BLaER1 treated with 17β-estradiol and CSF1 and Interleukin-3, amounts not matched to agents 10 nM and 100 nM (cell line): ENCODE data around the gene DNM3.

Experiments used
- H3K27ac ChIP-seq, 11 experiments: shearing (Covaris generic); formaldehyde crosslinking; 2 replicates each; pipeline ENCODE4 v1.8.1; 2022
- H3K27me3 ChIP-seq, 11 experiments: shearing (Covaris generic); formaldehyde crosslinking; 2 replicates each; pipeline ENCODE4 v1.8.1; 2022
- H3K36me3 ChIP-seq, 11 experiments: shearing (Covaris generic); formaldehyde crosslinking; 2 replicates each; pipeline ENCODE4 v1.8.1; 2022
- H3K4me1 ChIP-seq, 10 experiments: shearing (Covaris generic); formaldehyde crosslinking; 2 replicates each; pipeline ENCODE4 v1.8.1; 2022
- H3K4me2 ChIP-seq, 11 experiments: shearing (Covaris generic); formaldehyde crosslinking; 2 replicates each; pipeline ENCODE4 v1.8.1; 2022
- H3K4me3 ChIP-seq, 10 experiments: shearing (Covaris generic); formaldehyde crosslinking; 2 replicates each; pipeline ENCODE4 v1.8.1; 2022
- H3K9ac ChIP-seq, 11 experiments: shearing (Covaris generic); formaldehyde crosslinking; 2 replicates each; pipeline ENCODE4 v1.8.1; 2022
- H3K9me3 ChIP-seq, 11 experiments: shearing (Covaris generic); formaldehyde crosslinking; replicated peaks in 1 of 11; 2 replicates each; pipeline ENCODE4 v1.8.1; 2022
- H4K20me1 ChIP-seq, 11 experiments: shearing (Covaris generic); formaldehyde crosslinking; 2 replicates each; pipeline ENCODE4 v1.8.1; 2022
- Cebpa-rat ChIP-seq, 11 experiments: shearing (Covaris generic); IDR thresholded peaks; 2 replicates each; pipeline ENCODE4 v1.8.1; 2022

Gene DNM3

DNA sequence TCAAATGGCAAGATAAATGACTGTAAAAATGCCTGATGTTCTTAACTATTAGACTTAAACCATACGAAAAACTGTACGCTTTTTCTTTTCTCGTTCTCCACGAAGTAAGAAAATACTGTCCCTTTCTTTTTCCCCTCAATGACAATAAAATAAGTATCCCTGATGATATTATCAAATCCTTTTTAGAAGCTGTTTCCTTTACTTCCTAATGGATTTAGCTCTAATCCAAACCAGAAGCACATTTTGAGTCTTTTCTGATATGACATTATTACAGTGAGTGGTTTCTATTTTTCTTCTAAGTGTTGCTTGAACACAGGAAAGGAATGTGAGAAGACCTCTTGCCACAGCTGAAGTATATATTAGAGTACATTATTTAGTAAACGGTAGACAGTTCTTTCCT, 32.4 kb downstream of the DNM3 start:
- Histone ChIP-seq H4K20me1 (no peaks in the 10 kb centered on the region), H3K9ac (no peak overlapping the region), H3K36me3 (no peaks in the 10 kb centered on the region), H3K27ac (no peak overlapping the region), H3K4me3 (no peak overlapping the region), H3K27me3 (no peaks in the 10 kb centered on the region), H3K4me1 (no peaks in the 10 kb centered on the region), H3K9me3 (no peaks in the 10 kb centered on the region), H3K4me2 (no peak overlapping the region)
- no peak for TF ChIP-seq Cebpa-rat (IDR thresholded peaks at IDR 0.05)

DNA sequence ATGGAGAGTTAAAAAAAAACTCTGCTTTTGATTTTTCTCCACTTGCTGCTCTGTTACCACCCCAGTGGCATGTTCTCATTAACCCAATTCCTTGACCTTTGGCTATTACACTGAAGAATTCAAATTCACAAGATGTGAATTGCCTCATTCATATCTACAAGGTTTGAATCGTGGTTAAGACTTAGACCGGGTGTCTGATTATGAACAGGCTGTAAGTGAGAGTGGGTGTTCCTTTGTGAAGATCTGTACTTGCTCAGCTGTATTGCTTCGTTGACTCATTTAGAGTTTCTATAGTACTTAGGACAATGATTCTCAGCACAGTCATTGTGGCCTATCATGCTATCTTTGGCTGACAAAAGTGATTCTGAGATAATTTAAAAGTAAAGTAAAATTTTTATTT, 36.4 kb downstream of the DNM3 start:
- Histone ChIP-seq H3K4me2 (no peak overlapping the region), H3K27me3 (no peaks in the 10 kb centered on the region), H3K27ac (no peak overlapping the region), H4K20me1 (no peaks in the 10 kb centered on the region), H3K36me3 (no peaks in the 10 kb centered on the region), H3K4me1 (no peaks in the 10 kb centered on the region), H3K9me3 (no peaks in the 10 kb centered on the region), H3K4me3 (no peak overlapping the region), H3K9ac (no peak overlapping the region)
- TF ChIP-seq Cebpa-rat (IDR thresholded peaks at IDR 0.05) = no peak

DNA sequence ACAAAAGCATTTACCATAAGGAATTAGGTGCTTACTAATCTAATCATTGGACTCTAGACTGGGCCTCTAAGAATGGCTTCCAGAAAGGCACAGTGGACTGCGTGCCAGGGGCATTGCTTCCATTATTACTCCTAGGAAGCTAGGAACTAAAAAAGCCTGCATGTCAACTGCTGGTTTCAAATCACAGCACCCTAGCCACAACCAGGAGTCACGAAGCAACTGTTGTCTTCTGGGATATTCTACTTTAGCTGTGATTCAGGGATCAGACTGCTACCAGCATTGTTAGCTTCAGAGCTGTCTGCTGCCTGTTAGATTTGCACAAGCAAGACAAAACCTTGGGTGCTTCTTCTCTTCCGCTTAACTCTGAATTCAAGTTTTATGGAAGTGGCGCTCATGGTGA, 38.3 kb downstream of the DNM3 start:
- Histone ChIP-seq H3K4me3 (no peak overlapping the region), H3K9me3 (no peaks in the 10 kb centered on the region), H3K9ac (no peak overlapping the region), H3K27ac (no peak overlapping the region), H4K20me1 (no peaks in the 10 kb centered on the region), H3K36me3 (no peaks in the 10 kb centered on the region), H3K4me1 (peaks cover 0 to 4% (median 0%) of the 10 kb centered on the region in 10 experiments; a peak in 1 of 20 replicates), H3K4me2 (no peak overlapping the region), H3K27me3 (no peaks in the 10 kb centered on the region)
- no peak for TF ChIP-seq Cebpa-rat (IDR thresholded peaks at IDR 0.05)

DNA sequence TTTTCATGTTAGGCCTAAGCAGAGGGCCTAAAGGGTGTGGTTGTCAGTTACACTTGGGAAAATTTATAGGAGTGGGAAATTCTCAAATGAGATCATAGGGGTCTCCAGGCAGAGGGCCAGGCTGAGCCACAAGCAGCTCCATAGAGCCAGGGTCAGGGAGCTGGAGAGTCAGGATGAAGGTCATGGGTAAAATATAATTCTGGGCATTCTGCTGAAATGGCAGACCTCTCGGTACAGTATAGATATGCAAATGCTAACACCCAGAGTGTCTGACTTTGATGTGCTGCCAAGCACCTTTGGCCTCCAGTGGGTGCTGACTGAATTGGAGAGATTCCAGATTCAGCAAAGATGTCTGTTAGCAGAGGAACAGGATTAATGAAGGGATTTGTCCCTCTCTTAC, 40.1 kb downstream of the DNM3 start:
- TF ChIP-seq Cebpa-rat (IDR thresholded peaks at IDR 0.05) = no peak
- no peaks in the 10 kb centered on the region for H4K20me1 ChIP-seq
- no peak overlapping the region for H3K27ac ChIP-seq
- no peaks in the 10 kb centered on the region for H3K27me3 ChIP-seq
- H3K36me3 ChIP-seq = no peaks in the 10 kb centered on the region
- H3K4me3 ChIP-seq = no peak overlapping the region
- H3K9me3 ChIP-seq = no peaks in the 10 kb centered on the region
- H3K9ac ChIP-seq = no peak overlapping the region
- H3K4me1 ChIP-seq = peaks cover 0 to 4% (median 0%) of the 10 kb centered on the region in 10 experiments; a peak in 1 of 20 replicates
- no peak overlapping the region for H3K4me2 ChIP-seq

DNA sequence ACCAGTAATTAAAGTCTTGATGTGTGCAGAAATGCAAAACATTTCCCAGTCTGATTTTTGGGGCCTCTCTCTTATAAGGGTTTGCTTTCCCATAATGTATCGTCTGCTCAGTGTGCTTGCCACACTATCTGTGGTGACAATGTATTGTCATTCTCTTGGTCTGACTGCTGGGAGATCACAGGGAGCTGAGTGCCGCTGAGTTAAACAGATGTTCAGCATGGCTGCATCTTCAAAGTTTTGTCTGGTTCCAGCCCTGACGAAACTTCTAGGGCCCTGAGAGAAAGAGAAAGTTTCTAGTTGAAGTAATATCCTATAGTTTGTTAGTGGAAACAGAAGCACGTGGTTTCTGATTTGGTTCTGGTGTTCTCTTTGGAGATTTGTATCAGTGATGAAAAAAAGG, 42.6 kb downstream of the DNM3 start:
- Histone ChIP-seq H4K20me1 (no peaks in the 10 kb centered on the region), H3K4me2 (no peak overlapping the region), H3K27ac (no peak overlapping the region), H3K4me1 (peaks cover 0 to 4% (median 0%) of the 10 kb centered on the region in 10 experiments; a peak in 1 of 20 replicates), H3K9me3 (peaks cover 0 to 7% (median 0%) of the 10 kb centered on the region in 11 experiments; a peak in 6 of 22 replicates), H3K36me3 (no peaks in the 10 kb centered on the region), H3K27me3 (no peaks in the 10 kb centered on the region), H3K4me3 (no peak overlapping the region), H3K9ac (no peak overlapping the region)
- no peak for TF ChIP-seq Cebpa-rat (IDR thresholded peaks at IDR 0.05)

DNA sequence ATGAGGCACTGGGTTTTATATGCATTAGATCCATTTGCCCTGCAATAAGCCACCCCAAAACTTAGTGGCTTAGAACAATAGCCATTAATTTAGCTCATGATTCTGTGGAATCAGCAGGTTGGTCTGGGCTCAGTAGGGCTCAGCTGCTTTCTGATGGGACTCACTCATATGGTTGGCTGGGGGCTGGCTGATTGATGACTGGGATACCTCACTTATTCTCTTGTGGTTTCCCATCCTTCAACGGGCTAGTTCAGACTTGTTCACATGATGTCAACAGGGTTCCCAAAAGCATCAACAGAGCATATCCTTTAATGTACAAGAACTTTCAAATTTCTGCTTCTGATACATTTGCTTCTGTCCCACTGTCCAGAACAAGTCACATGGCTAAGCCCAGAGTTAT, 43.2 kb downstream of the DNM3 start:
- TF ChIP-seq Cebpa-rat (IDR thresholded peaks at IDR 0.05) = no peak
- Histone ChIP-seq H3K9me3 (peaks cover 0 to 7% (median 0%) of the 10 kb centered on the region in 11 experiments; a peak in 6 of 22 replicates), H3K27ac (no peak overlapping the region), H3K4me1 (peaks cover 0 to 4% (median 0%) of the 10 kb centered on the region in 10 experiments; a peak in 1 of 20 replicates), H3K36me3 (no peaks in the 10 kb centered on the region), H3K9ac (no peak overlapping the region), H3K4me2 (no peak overlapping the region), H4K20me1 (no peaks in the 10 kb centered on the region), H3K27me3 (no peaks in the 10 kb centered on the region), H3K4me3 (no peak overlapping the region)

DNA sequence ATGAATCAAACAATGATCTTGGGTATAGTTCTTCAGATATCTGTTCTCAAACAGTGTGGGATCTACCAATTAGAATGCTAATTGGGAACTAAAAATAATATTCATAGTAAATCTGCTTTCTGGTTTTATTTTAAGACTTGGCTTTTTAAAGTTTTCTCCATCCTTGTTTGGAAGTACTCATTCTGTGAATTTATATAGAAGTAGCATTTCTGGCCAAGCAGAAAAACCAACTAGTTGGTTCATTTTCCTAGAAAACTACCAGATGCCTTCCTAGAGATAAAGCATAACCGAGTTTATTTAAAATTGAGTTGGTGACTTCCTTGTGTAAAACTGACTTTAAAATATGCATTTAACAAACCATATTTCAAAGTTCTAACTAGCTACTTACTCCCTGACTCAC, 48.8 kb downstream of the DNM3 start:
- Histone ChIP-seq H3K4me3 (no peak overlapping the region), H3K4me1 (no peaks in the 10 kb centered on the region), H3K27me3 (no peaks in the 10 kb centered on the region), H3K27ac (no peak overlapping the region), H3K36me3 (no peaks in the 10 kb centered on the region), H3K9ac (no peak overlapping the region), H3K4me2 (no peak overlapping the region), H3K9me3 (peaks cover 0 to 7% (median 3%) of the 10 kb centered on the region in 11 experiments; a peak in 7 of 22 replicates), H4K20me1 (no peaks in the 10 kb centered on the region)
- TF ChIP-seq Cebpa-rat (IDR thresholded peaks at IDR 0.05) = no peak

DNA sequence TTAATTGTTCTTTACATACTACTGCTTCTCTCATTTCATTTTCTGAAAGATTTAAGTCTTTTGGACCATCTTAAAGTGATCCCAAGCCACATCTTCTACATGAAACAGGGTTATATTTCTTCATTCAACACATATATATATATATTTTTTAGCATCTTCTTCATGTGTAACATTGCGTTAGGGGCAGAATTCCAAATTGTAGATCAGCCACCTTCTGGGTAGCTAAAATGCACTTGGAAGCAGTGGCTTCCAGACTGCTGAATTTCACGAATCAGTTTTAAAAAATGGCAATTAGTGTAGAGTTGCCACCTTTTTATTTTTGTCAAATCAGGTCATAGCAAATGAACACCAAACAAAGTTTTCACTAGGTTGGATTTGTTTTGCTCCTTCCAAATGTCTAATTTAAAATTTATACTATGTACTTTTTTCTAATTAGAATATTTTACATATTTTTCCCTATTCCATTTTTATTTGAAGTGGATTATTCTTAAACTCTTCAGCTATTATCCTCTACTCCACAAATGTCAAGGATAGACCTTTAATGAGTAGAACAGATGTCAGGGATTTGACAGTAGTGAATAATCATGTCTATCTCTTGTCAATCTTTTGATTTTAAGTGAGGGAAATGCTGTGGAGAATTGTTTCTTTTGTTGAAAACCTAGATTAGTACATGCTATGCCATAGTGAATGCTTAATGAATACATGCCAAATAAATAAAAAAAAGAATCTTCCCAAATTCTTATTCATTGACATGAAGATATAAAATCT, 55.8 kb downstream of the DNM3 start:
- no peaks in the 10 kb centered on the region for H4K20me1 ChIP-seq
- no peak overlapping the region for H3K4me2 ChIP-seq
- H3K27me3 ChIP-seq = no peaks in the 10 kb centered on the region
- H3K4me1 ChIP-seq = no peaks in the 10 kb centered on the region
- H3K36me3 ChIP-seq = no peaks in the 10 kb centered on the region
- no peak for TF ChIP-seq Cebpa-rat (IDR thresholded peaks at IDR 0.05)
- no peak overlapping the region for H3K4me3 ChIP-seq
- H3K27ac ChIP-seq = no peak overlapping the region
- H3K9me3 ChIP-seq = peaks cover 0 to 3% (median 0%) of the 10 kb centered on the region in 11 experiments; a peak in 1 of 22 replicates
- H3K9ac ChIP-seq = no peak overlapping the region

DNA sequence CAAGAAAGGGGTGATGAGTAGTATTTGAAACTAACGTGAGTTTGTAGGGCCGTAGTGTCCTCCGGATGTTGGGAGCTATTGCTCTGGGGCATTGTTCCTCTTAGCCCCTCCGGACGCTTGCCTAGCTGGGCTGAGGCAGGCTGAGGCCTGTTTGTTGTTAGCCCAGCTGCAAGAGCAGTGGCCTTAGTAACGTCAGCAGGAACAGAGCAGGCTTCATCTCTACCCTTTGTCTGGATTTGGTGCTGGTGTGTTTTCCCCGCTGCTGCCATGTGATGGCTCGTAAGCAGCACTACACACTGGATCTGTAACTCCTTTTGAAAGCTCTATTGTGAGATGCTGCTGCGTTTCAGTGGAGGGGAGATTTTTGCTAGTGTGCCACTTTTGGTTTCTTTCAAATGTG, 57.6 kb downstream of the DNM3 start:
- Histone ChIP-seq H3K4me3 (no peak overlapping the region), H3K9ac (no peak overlapping the region), H4K20me1 (no peaks in the 10 kb centered on the region), H3K27ac (no peak overlapping the region), H3K4me1 (no peaks in the 10 kb centered on the region), H3K4me2 (no peak overlapping the region), H3K36me3 (no peaks in the 10 kb centered on the region), H3K27me3 (no peaks in the 10 kb centered on the region), H3K9me3 (peaks cover 0 to 3% (median 0%) of the 10 kb centered on the region in 11 experiments; a peak in 1 of 22 replicates)
- no peak for TF ChIP-seq Cebpa-rat (IDR thresholded peaks at IDR 0.05)

DNA sequence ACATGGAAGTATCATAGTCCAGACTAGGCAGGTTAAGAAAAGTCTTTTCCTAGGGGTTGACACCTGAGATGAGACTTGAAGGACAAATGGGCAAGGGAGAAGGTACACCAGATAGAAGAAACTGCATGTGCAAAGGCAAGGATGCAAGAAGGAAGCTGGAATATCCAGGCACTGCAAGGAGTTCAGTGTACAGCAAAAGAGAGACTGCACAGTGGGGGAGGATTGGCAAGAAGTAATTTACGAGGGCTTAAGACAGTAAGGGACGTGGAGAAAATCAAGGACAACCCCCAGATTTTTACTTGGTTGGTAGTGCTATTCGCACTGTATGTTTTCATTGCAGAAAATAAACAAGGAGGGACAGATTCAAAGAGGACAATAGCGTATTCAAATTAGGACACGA, 58.5 kb downstream of the DNM3 start:
- H3K4me2 ChIP-seq = no peak overlapping the region
- no peak overlapping the region for H3K27ac ChIP-seq
- peaks cover 0 to 2% (median 0%) of the 10 kb centered on the region in 11 experiments; a peak in 1 of 22 replicates for H3K9me3 ChIP-seq
- no peaks in the 10 kb centered on the region for H3K27me3 ChIP-seq
- H3K36me3 ChIP-seq = no peaks in the 10 kb centered on the region
- no peaks in the 10 kb centered on the region for H3K4me1 ChIP-seq
- TF ChIP-seq Cebpa-rat (IDR thresholded peaks at IDR 0.05) = no peak
- no peak overlapping the region for H3K4me3 ChIP-seq
- H4K20me1 ChIP-seq = no peaks in the 10 kb centered on the region
- no peak overlapping the region for H3K9ac ChIP-seq
